Measurements from ENCODE around the gene PTGER2.

PTGER2 gene

DNA sequence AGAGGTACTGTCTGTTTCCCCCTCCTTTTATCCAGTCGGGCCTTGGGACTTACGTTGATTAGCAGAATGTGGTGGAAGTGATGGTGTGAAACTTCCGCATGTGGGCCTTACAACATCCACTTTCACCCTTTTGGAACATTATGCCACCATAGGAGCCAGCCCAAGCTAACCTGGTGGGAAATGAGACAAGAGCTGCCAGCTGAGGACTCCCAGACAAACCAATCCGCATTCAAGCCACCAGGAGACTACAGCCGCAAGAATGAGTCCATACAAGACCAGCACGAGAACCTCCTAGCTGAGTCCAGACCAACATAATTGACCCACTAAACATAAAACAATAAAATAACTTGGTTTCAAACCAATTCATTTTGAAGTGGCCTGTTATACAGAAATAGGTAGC lies 9.1 kb upstream of the PTGER2 start:
- no peak for DNase-seq (ENCODE audit: low read depth)

DNA sequence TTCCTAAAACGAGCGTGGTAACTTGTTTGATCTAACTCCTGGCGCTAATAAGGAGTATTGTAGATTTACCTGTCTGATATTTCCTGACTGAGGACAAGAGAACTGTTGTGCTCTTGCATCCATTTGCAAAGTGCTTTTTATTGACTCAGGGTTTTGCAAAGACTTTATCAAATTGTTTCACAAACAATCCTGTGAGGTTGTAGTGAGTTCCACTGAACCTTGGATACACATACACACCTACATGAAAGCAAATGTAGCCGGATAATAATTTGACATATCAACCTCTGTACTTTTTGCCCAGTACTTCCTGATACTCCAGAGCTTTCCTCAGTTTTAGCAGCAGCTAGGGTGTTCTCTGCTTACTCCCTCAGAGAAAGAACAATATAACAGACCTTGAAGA lies 6.7 kb upstream of the PTGER2 start:
- DNase-seq (ENCODE audit: low read depth) = no peak

GRCh38 chr14:52307905-52308304 lies 6.2 kb upstream of the PTGER2 start:
- no peak for DNase-seq (ENCODE audit: low read depth)

- DNase-seq (ENCODE audit: low read depth) = no peak
These were observed 3.6 kb upstream of the PTGER2 start for GRCh38 chr14:52310541-52310940.

- DNase-seq (ENCODE audit: low read depth) = no peak
These were observed 1.2 kb upstream of the PTGER2 start for GRCh38 chr14:52312931-52313355.

DNA sequence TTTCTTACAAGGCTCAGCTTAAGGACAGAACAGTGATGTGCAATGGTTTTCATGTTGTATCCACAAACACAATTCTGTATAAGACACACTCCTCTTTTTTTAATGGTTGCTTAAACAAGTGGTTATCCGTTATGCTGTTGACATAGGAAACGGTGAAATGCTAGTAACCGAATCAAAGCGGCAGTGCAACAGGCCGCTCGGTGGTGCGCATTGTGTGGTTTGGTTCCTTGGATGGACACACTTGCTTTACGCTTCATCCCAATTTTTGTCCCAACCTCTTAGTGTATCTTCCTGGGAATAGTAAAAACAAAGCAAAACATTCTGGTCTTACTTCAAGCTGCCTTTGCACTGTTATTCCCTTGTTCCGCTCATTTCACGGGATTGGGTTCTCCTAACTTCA lies 650 bp upstream of the PTGER2 start:
- no peak for DNase-seq (ENCODE audit: low read depth)

- DNase-seq (ENCODE audit: low read depth) = no peak
These were observed 663 bp downstream of the PTGER2 start for GRCh38 chr14:52314595-52315354.

GRCh38 chr14:52315355-52315718 lies 1.2 kb downstream of the PTGER2 start:
- no peak for DNase-seq (ENCODE audit: low read depth)

DNA sequence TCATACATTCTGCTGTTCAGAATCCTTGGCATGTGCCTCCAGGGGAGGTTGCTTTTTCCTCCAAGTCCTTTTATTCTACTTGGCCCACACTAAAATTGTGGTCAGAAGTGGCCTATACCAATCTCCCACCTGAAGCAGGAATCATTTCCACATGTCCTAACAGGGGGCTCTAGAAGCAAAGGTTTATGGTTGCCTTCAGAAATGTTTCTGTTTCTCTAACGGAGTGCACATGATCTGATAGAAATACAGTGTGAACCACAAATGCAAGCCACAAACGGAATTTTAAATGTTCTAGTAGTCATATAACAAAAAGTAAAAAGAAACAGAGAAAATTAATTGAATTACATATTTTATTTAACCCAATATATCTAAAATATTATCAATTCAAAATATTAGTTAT lies 4.0 kb downstream of the PTGER2 start:
- no peak for DNase-seq (ENCODE audit: low read depth)

DNA sequence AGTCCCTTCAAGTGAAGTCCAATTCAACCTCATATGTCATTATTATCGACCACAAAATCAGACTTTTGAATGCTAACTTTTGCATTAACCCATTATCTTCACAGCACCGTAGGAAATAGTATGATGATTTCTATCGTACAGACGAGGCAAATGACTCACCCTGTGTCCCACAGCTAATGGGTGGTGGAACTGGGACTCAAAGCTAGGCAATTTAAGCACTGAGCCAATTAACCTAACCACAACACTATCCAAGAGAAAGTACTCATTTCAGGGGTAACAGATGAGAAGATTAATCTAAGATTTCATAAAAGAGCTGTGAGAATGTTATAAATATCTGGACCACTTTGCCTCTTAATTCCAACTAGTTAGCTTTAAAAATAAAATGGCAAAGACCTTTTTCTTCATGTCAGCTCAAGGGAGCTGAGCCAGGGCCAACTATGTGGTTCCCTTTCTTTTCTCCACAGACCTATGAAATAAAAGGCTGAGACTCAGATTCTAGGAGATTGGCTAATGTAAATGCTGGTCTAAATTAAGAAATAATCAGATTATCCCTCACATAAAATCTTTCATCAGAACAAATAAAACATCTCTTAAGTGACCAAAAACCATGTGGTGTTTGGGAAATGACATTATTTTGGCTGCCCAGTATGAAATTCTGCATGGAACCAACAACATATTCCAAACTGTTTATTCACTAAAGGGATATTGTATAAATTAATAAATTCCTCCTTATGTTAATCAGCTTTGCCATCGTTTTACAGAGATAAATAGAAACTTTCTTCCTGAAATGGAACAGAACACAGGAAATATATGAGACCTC lies 4.9 kb downstream of the PTGER2 start:
- DNase-seq (ENCODE audit: low read depth) = no peak

DNA sequence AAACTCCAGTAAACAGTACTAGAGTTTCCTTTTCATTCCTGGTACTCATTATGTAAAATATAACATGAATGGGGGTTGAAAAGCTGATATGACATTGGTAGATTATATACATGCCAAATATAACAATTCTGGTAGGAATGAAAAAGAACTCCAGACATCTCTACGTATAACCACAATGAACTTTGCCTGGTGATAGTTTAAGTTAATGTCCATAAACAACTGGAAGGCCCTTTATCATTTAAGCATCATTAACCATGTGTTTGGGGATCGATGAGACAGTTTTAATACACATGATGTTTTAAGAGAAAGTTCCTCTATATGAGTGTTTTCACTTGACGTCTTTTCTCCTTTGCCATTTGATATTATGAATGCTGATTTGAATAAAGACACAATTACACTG lies 5.8 kb downstream of the PTGER2 start:
- no peak for DNase-seq (ENCODE audit: low read depth)

DNA sequence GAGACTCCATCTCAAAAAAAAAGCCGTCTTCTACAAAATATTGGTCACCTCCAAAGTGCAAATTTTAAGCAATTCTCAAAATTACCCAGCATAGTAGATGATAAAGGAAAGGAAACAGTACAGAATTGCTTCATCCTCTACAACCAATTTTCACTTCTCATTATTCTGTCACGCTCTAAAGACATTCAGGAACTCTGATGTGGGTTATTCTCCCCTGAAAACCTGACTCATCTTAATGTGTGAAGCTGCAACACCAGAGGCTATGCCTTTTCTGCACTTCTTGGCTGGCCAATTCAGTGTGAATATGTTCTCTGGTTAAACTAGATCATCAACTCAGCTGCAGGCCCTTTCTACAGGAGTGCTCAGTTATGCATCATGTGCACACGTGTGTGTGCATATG lies 11.0 kb downstream of the PTGER2 start:
- no peak for DNase-seq (ENCODE audit: low read depth)

- DNase-seq (ENCODE audit: low read depth) = no peak
These were observed 11.5 kb downstream of the PTGER2 start for GRCh38 chr14:52325630-52326029.

DNA sequence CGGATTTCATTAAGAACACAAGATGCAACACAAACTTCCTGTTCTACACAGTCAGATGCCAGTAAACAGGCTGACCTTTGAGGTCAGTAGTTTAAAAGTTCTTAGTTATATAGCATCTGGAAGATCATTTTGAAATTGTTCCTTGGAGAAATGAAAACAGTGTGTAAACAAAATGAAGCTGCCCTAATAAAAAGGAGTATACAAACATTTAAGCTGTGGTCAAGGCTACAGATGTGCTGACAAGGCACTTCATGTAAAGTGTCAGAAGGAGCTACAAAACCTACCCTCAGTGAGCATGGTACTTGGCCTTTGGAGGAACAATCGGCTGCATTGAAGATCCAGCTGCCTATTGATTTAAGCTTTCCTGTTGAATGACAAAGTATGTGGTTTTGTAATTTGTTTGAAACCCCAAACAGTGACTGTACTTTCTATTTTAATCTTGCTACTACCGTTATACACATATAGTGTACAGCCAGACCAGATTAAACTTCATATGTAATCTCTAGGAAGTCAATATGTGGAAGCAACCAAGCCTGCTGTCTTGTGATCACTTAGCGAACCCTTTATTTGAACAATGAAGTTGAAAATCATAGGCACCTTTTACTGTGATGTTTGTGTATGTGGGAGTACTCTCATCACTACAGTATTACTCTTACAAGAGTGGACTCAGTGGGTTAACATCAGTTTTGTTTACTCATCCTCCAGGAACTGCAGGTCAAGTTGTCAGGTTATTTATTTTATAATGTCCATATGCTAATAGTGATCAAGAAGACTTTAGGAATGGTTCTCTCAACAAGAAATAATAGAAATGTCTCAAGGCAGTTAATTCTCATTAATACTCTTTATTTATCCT lies 13.5 kb downstream of the PTGER2 start:
- DNase-seq (ENCODE audit: low read depth) = no peak

DNA sequence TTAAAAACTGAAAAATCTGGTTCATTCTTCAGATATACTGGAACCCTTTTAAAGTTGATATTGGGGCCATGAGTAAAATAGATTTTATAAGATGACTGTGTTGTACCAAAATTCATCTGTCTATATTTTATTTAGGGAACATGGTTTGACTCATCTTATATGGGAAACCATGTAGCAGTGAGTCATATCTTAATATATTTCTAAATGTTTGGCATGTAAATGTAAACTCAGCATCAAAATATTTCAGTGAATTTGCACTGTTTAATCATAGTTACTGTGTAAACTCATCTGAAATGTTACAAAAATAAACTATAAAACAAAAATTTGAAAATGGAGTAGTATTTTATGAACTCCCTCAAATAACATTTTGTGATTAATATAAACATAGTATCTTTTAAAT lies 14.2 kb downstream of the PTGER2 start:
- DNase-seq (ENCODE audit: low read depth) = no peak

- no peak for DNase-seq (ENCODE audit: low read depth)
These were observed 15.7 kb downstream of the PTGER2 start for GRCh38 chr14:52329678-52330369.

DNA sequence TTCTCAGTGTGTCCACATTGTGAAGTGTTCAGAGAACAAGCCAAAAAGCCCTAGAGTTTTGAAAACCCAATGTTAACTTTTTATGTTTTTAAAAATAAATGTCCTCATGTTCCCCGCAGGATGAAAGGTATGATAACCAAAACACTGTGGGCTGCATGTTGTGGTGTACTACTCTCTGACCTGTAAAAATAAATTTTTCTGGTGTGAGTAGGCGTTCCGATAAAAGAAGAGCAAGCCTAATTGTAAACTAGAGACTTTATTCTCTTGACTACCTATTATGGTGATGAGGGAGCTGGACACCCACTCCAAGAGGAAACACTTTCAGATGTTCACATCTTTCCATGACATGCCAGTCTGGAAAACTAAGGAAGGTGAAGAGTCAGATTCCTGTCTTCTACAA lies 18.2 kb downstream of the PTGER2 start:
- no peak for DNase-seq (ENCODE audit: low read depth)

- no peak for DNase-seq (ENCODE audit: low read depth)
These were observed 19.0 kb downstream of the PTGER2 start for GRCh38 chr14:52333108-52333507.

GRCh38 chr14:52333823-52334657 lies 19.9 kb downstream of the PTGER2 start:
- no peak for DNase-seq (ENCODE audit: low read depth)

DNA sequence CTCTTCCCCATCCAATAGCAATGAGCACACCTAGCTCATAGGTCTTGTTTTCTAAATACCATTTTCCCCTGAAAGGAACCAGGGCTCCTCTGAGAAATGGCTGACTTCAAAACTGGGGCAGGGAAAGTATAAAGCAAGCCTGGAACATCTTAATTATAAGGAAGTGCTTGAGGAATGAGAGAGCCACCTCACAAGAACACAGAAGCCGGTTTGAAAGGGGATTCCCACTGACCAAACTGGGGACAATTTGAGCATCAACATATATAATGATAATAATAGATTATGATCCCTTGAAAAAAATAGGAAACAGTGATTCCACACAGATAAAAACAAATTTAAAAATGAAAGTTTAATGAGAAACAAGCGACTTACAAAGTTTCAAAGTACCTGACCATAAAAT lies 22.1 kb downstream of the PTGER2 start:
- DNase-seq (ENCODE audit: low read depth) = no peak

DNA sequence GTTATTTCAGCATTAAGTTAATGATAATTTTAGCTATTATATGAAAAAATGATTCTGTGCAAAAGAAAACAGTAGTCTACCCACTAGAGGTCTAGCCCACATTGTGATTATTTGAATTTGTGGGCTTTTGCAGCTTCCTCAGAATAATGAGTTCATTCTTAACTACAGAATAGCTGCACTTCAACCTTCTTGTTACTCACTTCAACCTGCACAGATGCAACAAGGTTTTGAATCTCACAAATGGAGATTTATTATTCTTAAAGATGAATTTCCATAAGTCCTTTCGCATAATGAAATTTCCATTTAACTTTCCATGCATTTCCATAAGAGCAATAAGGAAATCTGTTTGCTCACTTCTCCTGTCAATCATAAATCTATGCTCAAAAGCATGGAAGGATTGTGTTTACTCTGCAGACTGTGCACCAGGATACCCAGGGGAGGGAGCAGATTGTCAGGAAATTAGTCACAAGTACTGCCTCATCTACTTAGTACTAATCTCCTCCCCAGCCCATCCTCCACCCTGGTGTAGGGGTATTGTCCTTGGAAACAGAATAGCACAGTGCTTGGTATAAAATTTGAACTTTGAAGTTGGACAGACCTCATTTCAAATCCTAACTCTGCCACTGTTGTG lies 24.1 kb downstream of the PTGER2 start:
- no peak for DNase-seq (ENCODE audit: low read depth)

All from stimulated activated CD8-positive, alpha-beta memory T cell treated with anti-CD3 and anti-CD28 coated beads, Interleukin-7, amount 100 ng/mL, for 24 hours (primary cell).